ENCODE data around the gene SNRK.

- TF ChIP-seq CTCF (IDR thresholded peaks at IDR 0.05) (no peak), ZFX (IDR thresholded peaks at IDR 0.05; ENCODE audit: borderline replicate concordance) (no peak)
Observed at GRCh38 chr3:43361077-43361476, 74.7 kb downstream of the SNRK start.
